IMR-90 (cell line): ENCODE measurements around the gene TGFB1.

Source experiments
- CEBPB ChIP-seq: IDR thresholded peaks from 2 replicates; pipeline ENCODE4 v1.6.1; 2012; ENCODE audit warnings: low read depth, low read length, improper control_type of control experiment
- CTCF ChIP-seq: conservative IDR thresholded peaks from 2 replicates; pipeline ENCODE4 v1.5.1; 2012; ENCODE audit warnings: mild to moderate bottlenecking, low read depth, low read length, improper control_type of control experiment
- SMC3 ChIP-seq: fragments of 150-350 bp; IDR thresholded peaks from 2 replicates; pipeline ENCODE4 v1.6.1; 2016; ENCODE audit warnings: low read depth, mild to moderate bottlenecking, antibody characterized with exemption, low read length, moderate library complexity

DNA sequence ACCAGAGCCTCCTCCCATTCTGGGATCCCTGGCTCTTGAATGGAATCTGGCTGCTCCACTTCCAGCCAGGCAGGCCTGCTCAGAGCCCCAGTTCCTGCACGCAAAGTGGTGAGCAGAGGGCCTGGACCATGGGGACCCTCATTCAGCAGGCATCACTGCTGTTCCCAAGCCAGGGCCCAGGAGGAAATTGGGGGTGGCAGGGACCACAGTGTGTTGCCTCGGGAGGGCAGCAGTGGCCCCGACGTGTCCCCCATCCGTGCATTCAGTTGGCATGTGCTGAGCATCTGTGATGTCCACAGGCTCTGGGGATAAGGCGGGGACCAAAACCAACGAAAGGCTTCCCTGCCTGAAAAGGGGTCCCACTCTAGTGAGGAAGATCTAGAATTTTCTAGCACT is 32.5 kb downstream of the TGFB1 start:
- TF ChIP-seq CEBPB (no peak), CTCF (no peak), SMC3 (no peak)
